C4-2B (cell line): Measurements from ENCODE around the gene COL26A1.
A peak's percentile ranks its signal among the peaks of the same experiment; 100 is the strongest.

Source experiments
- H3K27ac ChIP-seq: fragments of 450-650 bp; 2 replicates; pipeline ENCODE4 v1.5.1; 2017
- CTCF ChIP-seq: fragments of 450-650 bp; conservative IDR thresholded peaks from 2 replicates; pipeline ENCODE4 v1.5.1; 2017; ENCODE audit warnings: mild to moderate bottlenecking
- ZFX ChIP-seq: fragments of 450-650 bp; IDR thresholded peaks from 2 replicates; pipeline ENCODE4 v1.6.1; 2017

The COL26A1 gene

GRCh38 chr7:101382937-101383336 is 20.3 kb downstream of the COL26A1 start:
- peak overlapping the region; percentile 51 for H3K27ac ChIP-seq
- TF ChIP-seq ZFX (no peak), CTCF (no peak)

DNA sequence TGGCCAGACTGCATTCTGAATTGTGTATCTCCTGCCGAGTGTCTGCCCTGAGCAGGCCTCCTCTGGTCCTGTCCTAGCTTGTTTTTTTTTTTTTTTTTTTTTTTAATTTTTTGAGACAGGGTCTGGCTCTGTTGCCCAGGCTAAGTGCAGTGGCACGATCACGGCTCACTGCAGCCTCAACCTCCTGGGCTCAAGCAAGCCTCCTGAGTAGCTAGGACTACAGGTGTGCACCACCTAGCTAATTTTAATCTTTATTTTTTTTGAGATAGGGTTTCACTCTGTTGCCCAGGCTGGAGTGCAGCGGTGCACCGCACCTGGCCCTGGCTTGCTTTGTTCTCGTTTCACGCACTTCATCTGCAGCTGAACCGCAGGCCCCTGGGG is 23.5 kb downstream of the COL26A1 start:
- H3K27ac ChIP-seq = no peak overlapping the region
- TF ChIP-seq ZFX = no peak
- no peak for TF ChIP-seq CTCF

DNA sequence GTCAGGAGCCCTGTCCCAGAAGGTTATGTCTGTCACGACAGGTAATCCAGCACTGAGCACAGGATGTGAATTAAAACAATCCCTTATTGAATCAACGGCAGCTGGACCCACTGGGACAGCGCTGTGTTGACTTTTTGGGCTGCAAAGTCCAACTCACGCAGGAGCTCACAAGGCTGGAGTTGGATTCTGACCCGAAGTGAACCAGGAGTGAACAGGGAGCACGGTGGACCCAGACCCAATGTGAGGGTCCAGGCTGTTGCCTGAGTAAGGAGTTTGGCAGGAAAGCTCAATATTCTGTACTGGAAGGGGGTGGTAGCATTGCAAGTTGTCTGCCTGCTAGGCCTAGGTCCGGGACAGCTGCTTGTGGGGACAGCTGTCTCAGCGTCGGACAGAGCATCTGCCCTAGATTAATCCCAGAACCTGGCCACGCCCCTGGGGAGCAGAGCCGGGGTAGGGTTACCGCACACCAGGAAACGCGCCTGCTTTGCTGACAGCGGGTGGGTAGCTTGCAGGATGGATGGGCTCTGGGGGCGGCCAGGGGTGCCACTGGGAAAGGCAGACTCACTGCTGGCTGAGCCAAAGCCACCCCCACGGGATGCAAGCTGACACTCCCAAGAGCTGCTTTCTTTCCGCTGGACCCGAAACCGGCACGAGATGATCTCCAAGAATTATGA is 24.0 kb downstream of the COL26A1 start:
- no peak for TF ChIP-seq ZFX
- no peak overlapping the region for H3K27ac ChIP-seq

DNA sequence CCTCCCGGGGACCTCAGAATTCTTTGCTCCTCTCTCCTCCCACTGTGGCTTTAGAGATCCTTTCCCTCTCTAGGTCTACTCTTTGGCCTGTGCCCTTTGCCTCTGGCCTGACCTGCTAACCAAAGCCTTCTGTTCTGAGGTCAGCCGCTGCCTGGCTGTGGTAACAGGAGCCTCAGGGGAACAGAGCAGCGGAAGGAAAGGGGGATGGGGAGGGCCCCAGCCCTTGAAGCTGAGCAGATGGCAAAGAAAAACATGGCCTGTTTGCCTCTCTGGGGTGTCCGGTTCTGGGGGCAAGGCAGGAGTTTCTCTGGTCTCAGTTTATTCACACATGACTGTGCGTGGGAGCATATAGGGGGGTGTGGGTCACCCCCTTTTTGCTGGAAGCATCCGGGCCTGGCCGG is 28.2 kb downstream of the COL26A1 start:
- no peak for TF ChIP-seq ZFX

GRCh38 chr7:101391991-101392390 is 29.3 kb downstream of the COL26A1 start:
- TF ChIP-seq CTCF = no peak
- no peak for TF ChIP-seq ZFX

More for the DNA sequence above, 28.2 kb downstream of the COL26A1 start:
- no peak overlapping the region for H3K27ac ChIP-seq

DNA sequence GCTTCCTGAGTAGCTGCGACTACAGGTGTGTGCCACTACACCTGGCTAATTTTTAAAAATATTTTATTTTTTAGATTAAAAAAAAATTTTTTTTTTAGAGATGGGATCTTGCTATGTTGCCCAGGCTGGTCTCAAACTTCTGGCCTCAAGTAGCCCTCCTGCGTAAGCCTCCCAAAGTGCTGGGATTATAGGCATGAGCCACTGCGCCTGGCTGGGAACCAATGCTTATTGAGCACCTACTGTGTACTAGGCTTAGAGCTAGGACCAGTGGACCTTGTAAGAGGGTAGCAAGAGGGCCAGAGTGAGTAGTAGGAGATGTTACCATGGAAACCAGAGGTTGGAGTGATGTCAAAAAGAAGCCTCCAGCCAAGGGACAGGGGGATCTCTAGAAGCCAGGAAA is 31.2 kb downstream of the COL26A1 start:
- no peak for TF ChIP-seq ZFX
- no peak for TF ChIP-seq CTCF
- no peak overlapping the region for H3K27ac ChIP-seq

More at GRCh38 chr7:101391991-101392390, 29.3 kb downstream of the COL26A1 start:
- no peak overlapping the region for H3K27ac ChIP-seq

DNA sequence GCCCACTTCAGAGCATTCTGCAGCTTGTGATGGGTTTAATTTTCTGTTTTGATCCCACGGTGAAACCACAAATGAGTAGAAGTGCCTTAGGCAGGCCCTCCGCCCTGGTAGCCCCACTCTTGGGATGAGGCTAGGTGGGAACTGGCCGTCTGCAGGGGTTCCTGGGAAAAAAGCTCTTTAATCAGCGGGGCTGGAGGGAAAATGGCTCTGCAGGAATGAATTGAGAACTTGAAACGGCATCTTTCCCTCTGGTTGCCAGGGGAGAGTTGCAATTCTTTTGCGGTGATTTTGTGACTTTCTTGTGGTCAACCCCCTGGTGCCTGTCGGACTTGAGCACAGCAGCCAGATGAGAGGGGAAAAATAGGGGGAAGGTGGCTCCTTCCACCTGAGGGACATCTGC is 32.7 kb downstream of the COL26A1 start:
- TF ChIP-seq ZFX (no peak), CTCF (no peak)
- no peak overlapping the region for H3K27ac ChIP-seq

DNA sequence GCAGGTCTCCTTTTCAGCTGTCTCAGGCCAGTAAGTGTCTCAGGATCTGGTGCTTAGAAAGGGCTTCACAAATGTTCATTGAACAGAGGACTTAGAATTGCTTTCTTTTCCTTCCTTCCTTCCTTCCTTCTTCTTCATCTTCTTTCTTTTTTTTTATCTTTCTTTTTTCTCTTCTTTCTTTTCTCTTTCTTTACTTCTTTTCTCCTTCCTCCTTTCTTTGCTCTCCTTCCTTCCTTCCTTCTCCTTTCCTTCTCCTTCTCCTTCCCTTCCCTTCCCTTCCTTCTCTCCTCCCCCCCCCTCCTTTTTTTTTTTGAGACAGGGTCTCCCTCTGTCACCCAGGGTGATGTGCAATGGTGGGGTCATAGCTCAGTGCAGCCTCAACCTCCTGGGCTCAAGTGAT is 34.6 kb downstream of the COL26A1 start:
- no peak overlapping the region for H3K27ac ChIP-seq
- TF ChIP-seq CTCF = no peak
- TF ChIP-seq ZFX = no peak
